ENCODE results near the gene TYW1. TPM values are rescaled to one million over a fixed set of nuclear protein-coding genes. Genes with fewer than 3 reads are reported as not detected.
A peak's percentile ranks its signal among the peaks of the same experiment; 100 is the strongest.
"Not testable (repeated sequence)": the region's sequence is repeated elsewhere in the genome, so short reads cannot be mapped to it uniquely, and the experiment has no call there.

TYW1 gene
- total and polyA plus RNA-seq, 2 of the 4 experiments (the other 2 are of a cell fraction), result 10.7 to 23.7 TPM

DNA sequence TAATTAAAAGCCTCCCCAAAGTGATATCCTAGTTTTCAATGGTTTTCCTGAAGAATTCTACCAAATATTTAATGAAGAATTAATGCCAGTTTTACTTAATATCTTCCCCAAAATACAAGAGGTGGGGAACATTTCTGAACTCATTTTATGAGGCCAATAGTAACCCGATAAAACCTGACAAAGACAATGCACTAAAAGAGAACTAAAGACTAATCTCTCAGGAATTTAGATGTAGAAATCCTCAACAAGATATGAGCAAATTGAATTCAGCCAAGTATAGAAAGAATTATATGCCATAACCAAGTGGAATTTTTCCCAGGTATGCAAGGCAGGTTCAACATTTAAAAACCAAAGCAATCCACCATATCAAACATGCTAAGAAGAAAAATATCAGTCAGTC, 66.2 kb downstream of the TYW1 start:
- BruUV-seq (replicated peaks); H3K9ac ChIP-seq (ENCODE audit: low read depth, low read length); H4K8ac ChIP-seq (ENCODE audit: low read depth in 2 of 2, low read length in 2 of 2); H2AK9ac ChIP-seq (replicated peaks; ENCODE audit: low read depth, low read length, poor library complexity); H2BK5ac ChIP-seq (ENCODE audit: low read depth, low read length, poor library complexity, severe bottlenecking); H3K4me1 ChIP-seq (ENCODE audit: control insufficient read depth, insufficient read depth, low read length); H3K79me1 ChIP-seq (ENCODE audit: low read depth in 1 of 2, low read length in 2 of 2); H3K4me3 ChIP-seq (ENCODE audit: insufficient read depth, low read depth, low read length); H2AFZ ChIP-seq (replicated peaks; ENCODE audit: low read length, poor library complexity); H2BK15ac ChIP-seq (ENCODE audit: low read depth, low read length); CTCF ChIA-PET; POLR2A ChIA-PET (ENCODE audit: unreplicated experiment); H3K4me2 ChIP-seq (ENCODE audit: low read depth, low read length); H3K4ac ChIP-seq (ENCODE audit: low read depth, low read length); in situ Hi-C loops (cut with MboI; ENCODE audit: low sequenced_read_pairs); H3K14ac ChIP-seq (replicated peaks; ENCODE audit: low read depth, low read length); H2BK20ac ChIP-seq (ENCODE audit: low read depth, low read length); intact Hi-C loops (cut with micrococcal nuclease); H3K36me3 ChIP-seq (ENCODE audit: control insufficient read depth, insufficient read depth, low read length); H2BK120ac ChIP-seq (ENCODE audit: low read depth, low read length); dilution Hi-C loops (cut with HindIII; ENCODE audit: low sequenced_read_pairs, unreplicated experiment); H4K5ac ChIP-seq (ENCODE audit: low read depth, low read length); H3K23ac ChIP-seq (ENCODE audit: low read depth, low read length); H3K9me3 ChIP-seq (ENCODE audit: control insufficient read depth, insufficient read depth, low read length); H3K56ac ChIP-seq (ENCODE audit: extremely low read depth, insufficient read depth, low read length); H2AK5ac ChIP-seq (ENCODE audit: low read depth, low read length); H3K18ac ChIP-seq (ENCODE audit: low read depth, low read length); H4K20me1 ChIP-seq (ENCODE audit: insufficient read depth, low read length); H3K27me3 ChIP-seq (ENCODE audit: control insufficient read depth, insufficient read depth, low read length); H3K9me1 ChIP-seq (ENCODE audit: insufficient read depth, low read length); H3K27ac ChIP-seq (ENCODE audit: insufficient read depth, low read length); H4K91ac ChIP-seq (ENCODE audit: insufficient read depth, low read depth, low read length): not testable (repeated sequence)
- WGBS, 2 experiments (ENCODE audit: extremely low coverage in 2 of 2, insufficient read length in 1 of 2), result no CpG with 5 or more reads among the region's 1 CpG
- DNase-seq, result peak; percentile 42
- peak; percentile 44 for ATAC-seq (ENCODE audit: low read depth)
